ENCODE measurements around the gene FRMD3. TPM values are rescaled to one million over a fixed set of nuclear protein-coding genes. Genes with fewer than 3 reads are reported as not detected.

Gene FRMD3
- total RNA-seq, 1 donor from 2014 or later: 1.9 TPM

DNA sequence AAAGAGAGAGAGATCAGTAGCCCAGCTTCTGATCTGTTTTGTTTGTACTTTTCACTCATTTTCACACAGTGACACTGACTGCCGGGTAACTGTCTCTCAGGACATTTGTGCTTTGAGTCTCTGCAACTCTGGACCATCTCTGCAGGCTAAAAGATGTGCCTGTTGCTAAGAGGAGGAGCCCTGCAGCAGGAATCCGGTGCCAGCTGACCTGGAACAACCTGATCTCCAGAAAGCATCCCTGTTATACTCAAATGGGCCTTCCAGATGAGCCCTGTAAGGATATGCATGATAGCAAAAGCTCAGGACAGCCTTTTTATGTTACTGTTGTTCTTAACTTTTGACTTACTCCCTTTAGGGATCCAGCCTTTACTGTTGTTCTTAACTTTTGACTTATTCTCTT lies 304.6 kb downstream of the FRMD3 start:
- H3K36me3 ChIP-seq: no peaks in the 10 kb centered on the region
- H3F3A ChIP-seq (ENCODE audit: low read depth): peaks cover 3% of the 10 kb centered on the region
- Mint-ChIP-seq H3K27ac (no peak overlapping the region), H3K36me3 (no peaks in the 10 kb centered on the region), H3K4me1 (no peaks in the 10 kb centered on the region), H3K27me3 (ENCODE audit: insufficient read depth, low read depth) (peaks cover 3% of the 10 kb centered on the region), H3K4me3 (no peak overlapping the region), H3K9me3 (peaks cover 18% of the 10 kb centered on the region)
- no peaks in the 10 kb centered on the region for H3K9me3 ChIP-seq (ENCODE audit: low read depth)
- H3K79me2 ChIP-seq (ENCODE audit: low read depth): no peaks in the 10 kb centered on the region
- H3K27me3 ChIP-seq: no peaks in the 10 kb centered on the region
- TF ChIP-seq EZH2 (IDR thresholded peaks at IDR 0.05): no peak
- TF ChIP-seq, protein P1, sequence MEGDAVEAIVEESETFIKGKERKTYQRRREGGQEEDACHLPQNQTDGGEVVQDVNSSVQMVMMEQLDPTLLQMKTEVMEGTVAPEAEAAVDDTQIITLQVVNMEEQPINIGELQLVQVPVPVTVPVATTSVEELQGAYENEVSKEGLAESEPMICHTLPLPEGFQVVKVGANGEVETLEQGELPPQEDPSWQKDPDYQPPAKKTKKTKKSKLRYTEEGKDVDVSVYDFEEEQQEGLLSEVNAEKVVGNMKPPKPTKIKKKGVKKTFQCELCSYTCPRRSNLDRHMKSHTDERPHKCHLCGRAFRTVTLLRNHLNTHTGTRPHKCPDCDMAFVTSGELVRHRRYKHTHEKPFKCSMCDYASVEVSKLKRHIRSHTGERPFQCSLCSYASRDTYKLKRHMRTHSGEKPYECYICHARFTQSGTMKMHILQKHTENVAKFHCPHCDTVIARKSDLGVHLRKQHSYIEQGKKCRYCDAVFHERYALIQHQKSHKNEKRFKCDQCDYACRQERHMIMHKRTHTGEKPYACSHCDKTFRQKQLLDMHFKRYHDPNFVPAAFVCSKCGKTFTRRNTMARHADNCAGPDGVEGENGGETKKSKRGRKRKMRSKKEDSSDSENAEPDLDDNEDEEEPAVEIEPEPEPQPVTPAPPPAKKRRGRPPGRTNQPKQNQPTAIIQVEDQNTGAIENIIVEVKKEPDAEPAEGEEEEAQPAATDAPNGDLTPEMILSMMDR (IDR thresholded peaks at IDR 0.05): no peak
- no peak for TF ChIP-seq EZH2phosphoT487 (IDR thresholded peaks at IDR 0.05)
- H3K4me3 ChIP-seq: no peak overlapping the region
- H4K20me1 ChIP-seq (ENCODE audit: low read depth): no peaks in the 10 kb centered on the region
- no peak overlapping the region for H3K9ac ChIP-seq
- no peak overlapping the region for H3K27ac ChIP-seq
- H3K4me2 ChIP-seq: no peak overlapping the region
- H3K4me1 ChIP-seq: peaks cover 11% of the 10 kb centered on the region
- DNase-seq (ENCODE audit: low spot score): no peak
- H2AFZ ChIP-seq (replicated peaks): no peak overlapping the region

DNA sequence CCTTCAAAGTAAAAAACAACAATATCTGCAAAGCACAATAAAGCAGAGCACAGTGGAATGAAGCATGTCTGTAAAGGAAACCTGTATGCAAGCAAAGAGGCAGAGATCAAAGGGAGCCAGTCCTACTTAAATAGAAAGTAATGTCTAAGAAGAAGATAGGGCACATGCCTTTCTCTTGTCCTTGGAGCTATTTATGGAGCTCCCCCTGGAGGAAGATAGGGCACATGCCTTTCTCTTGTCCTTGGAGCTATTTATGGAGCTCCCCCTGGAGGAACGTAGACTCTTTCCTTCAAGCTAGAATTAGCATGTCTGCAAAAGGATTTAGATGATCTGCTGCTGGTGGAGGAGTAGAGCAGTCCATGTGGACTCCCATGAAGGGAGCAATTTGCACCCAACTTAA lies 307.2 kb downstream of the FRMD3 start:
- TF ChIP-seq, protein P1 (IDR thresholded peaks at IDR 0.05): peak; percentile 51
- no peak for TF ChIP-seq EZH2phosphoT487 (IDR thresholded peaks at IDR 0.05)
- no peaks in the 10 kb centered on the region for H3K36me3 Mint-ChIP-seq
- no peaks in the 10 kb centered on the region for H3K9me3 ChIP-seq (ENCODE audit: low read depth)
- no peak overlapping the region for H2AFZ ChIP-seq (replicated peaks)
- no peaks in the 10 kb centered on the region for H3K27me3 Mint-ChIP-seq (ENCODE audit: insufficient read depth, low read depth)
- peaks cover 10% of the 10 kb centered on the region for H3K4me1 ChIP-seq
- no peaks in the 10 kb centered on the region for H3K36me3 ChIP-seq
- H3K27ac ChIP-seq: no peak overlapping the region
- no peaks in the 10 kb centered on the region for H3K79me2 ChIP-seq (ENCODE audit: low read depth)
- H3K27me3 ChIP-seq: no peaks in the 10 kb centered on the region
- H3K4me3 ChIP-seq: no peak overlapping the region
- no peaks in the 10 kb centered on the region for H3K4me1 Mint-ChIP-seq
- peak; percentile 43 for DNase-seq (ENCODE audit: low spot score)
- H3K9me3 Mint-ChIP-seq: peaks cover 20% of the 10 kb centered on the region
- no peak overlapping the region for H3K4me2 ChIP-seq
- peaks cover 1% of the 10 kb centered on the region for H3F3A ChIP-seq (ENCODE audit: low read depth)
- H3K9ac ChIP-seq: no peak overlapping the region
- H3K4me3 Mint-ChIP-seq: no peak overlapping the region
- no peak overlapping the region for H3K27ac Mint-ChIP-seq
- H4K20me1 ChIP-seq (ENCODE audit: low read depth): no peaks in the 10 kb centered on the region

DNA sequence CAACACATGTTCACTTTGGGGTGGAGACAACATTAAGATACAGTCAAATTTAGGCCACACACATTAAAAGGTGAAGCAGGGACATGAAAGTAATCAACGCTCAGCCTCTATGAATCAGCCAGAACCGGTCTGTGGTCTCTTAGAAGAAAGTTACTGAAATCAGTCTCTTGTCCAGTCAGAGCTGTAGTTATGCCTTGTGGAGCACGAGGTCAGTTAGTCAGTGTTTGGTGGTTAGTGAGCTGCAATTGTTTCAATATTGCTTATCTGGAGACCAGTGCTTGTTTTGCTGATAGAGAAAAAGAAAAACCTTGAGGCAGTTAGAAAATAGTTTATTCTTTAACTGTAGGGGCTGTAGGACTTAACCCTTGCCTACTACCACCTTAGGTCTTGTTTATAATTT lies 317.5 kb downstream of the FRMD3 start:
- Mint-ChIP-seq H3K27ac (no peak overlapping the region), H3K27me3 (ENCODE audit: insufficient read depth, low read depth) (peaks cover 6% of the 10 kb centered on the region), H3K9me3 (peaks cover 5% of the 10 kb centered on the region), H3K4me3 (no peak overlapping the region), H3K36me3 (peaks cover 2% of the 10 kb centered on the region), H3K4me1 (peaks cover 9% of the 10 kb centered on the region)
- no peak for DNase-seq (ENCODE audit: low spot score)
- Histone ChIP-seq H3K36me3 (no peaks in the 10 kb centered on the region), H3K4me3 (no peak overlapping the region), H3K4me1 (no peaks in the 10 kb centered on the region), H3K27me3 (peaks cover 7% of the 10 kb centered on the region), H4K20me1 (ENCODE audit: low read depth) (no peaks in the 10 kb centered on the region), H3K9me3 (ENCODE audit: low read depth) (no peaks in the 10 kb centered on the region), H3K4me2 (no peak overlapping the region), H3K9ac (no peak overlapping the region), H3F3A (ENCODE audit: low read depth) (no peaks in the 10 kb centered on the region), H3K79me2 (ENCODE audit: low read depth) (no peaks in the 10 kb centered on the region), H2AFZ (replicated peaks) (no peak overlapping the region), H3K27ac (no peak overlapping the region)
- TF ChIP-seq, protein P1 (IDR thresholded peaks at IDR 0.05): no peak
- TF ChIP-seq EZH2 (IDR thresholded peaks at IDR 0.05): no peak
- TF ChIP-seq EZH2phosphoT487 (IDR thresholded peaks at IDR 0.05): no peak
